Brain microvascular endothelial cell (primary cell): ENCODE results near the gene LRRC4.
A peak's percentile ranks its signal among the peaks of the same experiment; 100 is the strongest.

ENCODE experiments used
- DNase-seq: peaks from one replicate; pipeline ENCODE4 v3.0.0-alpha.2; 2020
- H3K27ac ChIP-seq: fragments of 250-450 bp; sonication (Bioruptor Pico); 2 replicates; pipeline ENCODE4 v1.5.1; 2020; ENCODE audit warnings: mild to moderate bottlenecking, moderate library complexity
- H3K27me3 ChIP-seq: fragments of 250-450 bp; sonication (Bioruptor Pico); replicated peaks from 2 replicates; pipeline ENCODE4 v1.5.1; 2020; ENCODE audit warnings: mild to moderate bottlenecking
- H3K36me3 ChIP-seq: fragments of 250-450 bp; sonication (Bioruptor Pico); replicated peaks from 2 replicates; pipeline ENCODE4 v1.5.1; 2020; ENCODE audit warnings: mild to moderate bottlenecking
- H3K4me3 ChIP-seq: 2 replicates; pipeline ENCODE4 v1.5.1; 2011; ENCODE audit warnings: low read depth, mild to moderate bottlenecking, control low read depth, low read length, moderate library complexity
- CTCF ChIP-seq: IDR thresholded peaks from 2 replicates; pipeline ENCODE4 v1.5.1; 2011; ENCODE audit warnings: low read depth, mild to moderate bottlenecking, moderate library complexity, low read length, control low read depth, inconsistent platforms; ENCODE audit errors: missing control alignments
- in situ Hi-C: cut with HindIII; loops from 2 replicates; pipeline ENCODE4 v1.10.0; 2017; ENCODE audit warnings: low sequenced_read_pairs, low pct_ligation_motif_present

The LRRC4 gene

GRCh38 chr7:128029405-128029995 is 1.7 kb downstream of the LRRC4 start:
- H3K27me3 ChIP-seq: no peaks in the 10 kb centered on the region
- in situ Hi-C loops: no loop called here
- H3K27ac ChIP-seq: no peak overlapping the region
- DNase-seq: no peak
- H3K36me3 ChIP-seq: peaks cover 2% of the 10 kb centered on the region
- TF ChIP-seq CTCF: no peak
- no peak overlapping the region for H3K4me3 ChIP-seq

- no peak overlapping the region for H3K4me3 ChIP-seq
These were observed 3.7 kb downstream of the LRRC4 start for GRCh38 chr7:128027485-128027980.

GRCh38 chr7:128026551-128026950 is 4.7 kb downstream of the LRRC4 start:
- TF ChIP-seq CTCF: no peak
- Histone ChIP-seq H3K27me3 (no peaks in the 10 kb centered on the region), H3K36me3 (peaks cover 2% of the 10 kb centered on the region), H3K4me3 (no peak overlapping the region), H3K27ac (no peak overlapping the region)
- in situ Hi-C loops: no loop called here
- no peak for DNase-seq

More at GRCh38 chr7:128027485-128027980, 3.7 kb downstream of the LRRC4 start:
- TF ChIP-seq CTCF: no peak
- in situ Hi-C loops: no loop called here
- Histone ChIP-seq H3K27ac (no peak overlapping the region), H3K36me3 (peaks cover 2% of the 10 kb centered on the region), H3K27me3 (no peaks in the 10 kb centered on the region)
- DNase-seq: no peak

GRCh38 chr7:128025819-128026218 is 5.4 kb downstream of the LRRC4 start:
- H3K27me3 ChIP-seq: no peaks in the 10 kb centered on the region
- no peak for TF ChIP-seq CTCF
- no peak overlapping the region for H3K4me3 ChIP-seq
- DNase-seq: no peak
- peaks cover 3% of the 10 kb centered on the region for H3K36me3 ChIP-seq
- no peak overlapping the region for H3K27ac ChIP-seq
- in situ Hi-C loops: no loop called here

GRCh38 chr7:128025380-128025779 is 5.9 kb downstream of the LRRC4 start:
- in situ Hi-C loops: no loop called here

More at GRCh38 chr7:128025380-128025779, 5.9 kb downstream of the LRRC4 start:
- no peak for TF ChIP-seq CTCF
- Histone ChIP-seq H3K27ac (no peak overlapping the region), H3K36me3 (peaks cover 6% of the 10 kb centered on the region), H3K27me3 (no peaks in the 10 kb centered on the region), H3K4me3 (no peak overlapping the region)
- DNase-seq: peak; percentile 36
